Endothelial cell of umbilical vein (primary cell): ENCODE results near the gene FXYD6. TPM values are rescaled to one million over a fixed set of nuclear protein-coding genes. Genes with fewer than 3 reads are reported as not detected.

Experiments
- BruUV-seq: library from RNA; stranded (reverse); fragments of 400-500 nt; replicated peaks from 2 replicates; lab custom pipeline; 2021; lab: Mats Ljungman, UMichigan
- CTCF ChIA-PET: fragments of 300-600, 350-600 bp; sonication (Branson Sonifier 250); formaldehyde crosslinking; loops from one replicate; lab custom pipeline; 2021; ENCODE audit warnings: antibody characterized with exemption, inconsistent platforms; lab: Charles Lee
- POLR2A ChIA-PET: fragments of 300-600, 350-600 bp; sonication (Branson Sonifier 250); formaldehyde crosslinking; loops from one replicate; lab custom pipeline; 2021; ENCODE audit warnings: antibody characterized with exemption, inconsistent platforms; lab: Charles Lee
- DNase-seq: peaks from one replicate; pipeline ENCODE4 v3.0.0-alpha.2; 2011; ENCODE audit warnings: low read depth, low spot score
- FAIRE-seq: peaks from 2 replicates; lab custom pipeline; 2011; peaks lifted over from hg19 to GRCh38; lab: Jason Lieb, UNC
- H2AFZ ChIP-seq: 2 replicates; pipeline ENCODE4 v1.6.0; 2012; ENCODE audit warnings: low read depth, low read length, control low read depth, inconsistent platforms
- H3K27ac ChIP-seq: 2 replicates; pipeline ENCODE4 v1.5.1; 2011; ENCODE audit warnings: low read depth, mild to moderate bottlenecking, control low read depth, low read length, moderate library complexity; ENCODE audit not compliant: insufficient read depth
- H3K27me3 ChIP-seq, 2 experiments: 2 replicates each; pipeline versions ENCODE4 v1.6.0 to v1.6.1; 2011; ENCODE audit warnings: low read length in 2 of 2, mixed read lengths in 1 of 2; ENCODE audit not compliant: control insufficient read depth in 2 of 2, insufficient read depth in 2 of 2
- H3K36me3 ChIP-seq, 2 experiments: 2 replicates in 1 of 2; 3 replicates in 1 of 2; pipeline ENCODE4 v1.5.1; 2011; ENCODE audit warnings: low read length in 2 of 2, mild to moderate bottlenecking in 1 of 2, moderate library complexity in 1 of 2; ENCODE audit not compliant: control insufficient read depth in 2 of 2, insufficient read depth in 2 of 2; ENCODE audit errors: extremely low read depth in 1 of 2
- H3K4me1 ChIP-seq: 3 replicates; pipeline ENCODE4 v1.5.1; 2011; ENCODE audit warnings: mild to moderate bottlenecking, low read length; ENCODE audit not compliant: control insufficient read depth, insufficient read depth; ENCODE audit errors: extremely low read depth
- H3K4me2 ChIP-seq: 2 replicates; pipeline ENCODE4 v1.6.1; 2011; ENCODE audit warnings: low read length, control low read depth, mixed read lengths; ENCODE audit not compliant: insufficient read depth
- H3K4me3 ChIP-seq, 3 experiments: fragments of 200-600 bp in 1 of 3; sonication (generic), shearing (Covaris generic) in 1 of 3; replicated peaks in 1 of 3; 2 replicates each; pipeline ENCODE4 v1.5.1; 2011 to 2016; ENCODE audit warnings: control low read depth in 3 of 3, low read length in 3 of 3, mild to moderate bottlenecking in 2 of 3, inconsistent platforms in 1 of 3, low read depth in 1 of 3, moderate library complexity in 1 of 3; ENCODE audit not compliant: insufficient read depth in 1 of 3
- H3K79me2 ChIP-seq: 2 replicates; pipeline ENCODE4 v1.6.0; 2012; ENCODE audit warnings: low read length, inconsistent platforms; ENCODE audit not compliant: control insufficient read depth, insufficient read depth
- H3K9ac ChIP-seq: replicated peaks from 2 replicates; pipeline ENCODE3; 2011; ENCODE audit warnings: low read length, control low read depth; ENCODE audit not compliant: insufficient read depth; ENCODE audit errors: extremely low read depth
- H3K9me1 ChIP-seq: replicated peaks from 3 replicates; pipeline ENCODE4 v1.6.0; 2011; ENCODE audit warnings: mild to moderate bottlenecking, low read length; ENCODE audit not compliant: control insufficient read depth, insufficient read depth; ENCODE audit errors: extremely low read depth
- H3K9me3 ChIP-seq: replicated peaks from 2 replicates; pipeline ENCODE4 v1.5.1; 2012; ENCODE audit warnings: low read length, inconsistent platforms; ENCODE audit not compliant: control insufficient read depth, insufficient read depth
- H4K20me1 ChIP-seq: replicated peaks from 2 replicates; pipeline ENCODE3; 2011; ENCODE audit warnings: mild to moderate bottlenecking, low read length; ENCODE audit not compliant: control insufficient read depth, insufficient read depth; ENCODE audit errors: extremely low read depth
- CTCF ChIP-seq, 2 donors: IDR thresholded peaks; 1 replicate in 1 of 2; 2 replicates in 1 of 2; pipeline ENCODE4 v1.5.1; 2011; ENCODE audit warnings: low read length in 2 of 2, mild to moderate bottlenecking in 2 of 2, moderate library complexity in 2 of 2, control low read depth in 1 of 2, inconsistent platforms in 1 of 2, low read depth in 1 of 2; ENCODE audit not compliant: insufficient read depth in 1 of 2; ENCODE audit errors: extremely low read depth in 1 of 2
- EZH2 ChIP-seq: IDR thresholded peaks from 2 replicates; pipeline ENCODE4 v1.6.1; 2012; ENCODE audit warnings: borderline replicate concordance, low read depth, mild to moderate bottlenecking, moderate library complexity, low read length, inconsistent platforms; ENCODE audit not compliant: severe bottlenecking
- FOS ChIP-seq: IDR thresholded peaks from 2 replicates; pipeline ENCODE4 v1.6.1; 2011; ENCODE audit warnings: mild to moderate bottlenecking, low read length, moderate library complexity, borderline replicate concordance; ENCODE audit not compliant: insufficient read depth
- GATA2 ChIP-seq: IDR thresholded peaks from 2 replicates; pipeline ENCODE4 v1.7.0; 2011; ENCODE audit warnings: low read depth, mild to moderate bottlenecking, moderate library complexity, mixed read lengths, low read length; ENCODE audit not compliant: insufficient read length, insufficient read depth
- JUN ChIP-seq: IDR thresholded peaks from 2 replicates; pipeline ENCODE4 v1.6.1; 2011; ENCODE audit warnings: borderline replicate concordance, low read depth; ENCODE audit not compliant: insufficient read length, insufficient read depth
- MAX ChIP-seq: IDR thresholded peaks from 2 replicates; pipeline ENCODE4 v1.6.1; 2011; ENCODE audit not compliant: insufficient read depth, insufficient read length
- MYC ChIP-seq: IDR thresholded peaks from one replicate; pipeline ENCODE4 v1.6.1; 2011; ENCODE audit warnings: mild to moderate bottlenecking, low read depth, low read length
- POLR2A ChIP-seq: IDR thresholded peaks from 2 replicates; pipeline ENCODE4 v1.6.1; 2012; ENCODE audit warnings: low read depth, mild to moderate bottlenecking, control low read depth, low read length
- POLR2AphosphoS5 ChIP-seq: IDR thresholded peaks from 2 replicates; pipeline ENCODE4 v1.6.1; 2012; ENCODE audit warnings: low read depth, mild to moderate bottlenecking, control low read depth, low read length, moderate library complexity; ENCODE audit not compliant: insufficient read depth
- dilution Hi-C: fragments of 300-500 bp; cut with MboI; formaldehyde crosslinking; loops from one replicate; pipeline ENCODE4 v1.15.0; 2019; ENCODE audit warnings: low sequenced_read_pairs; ENCODE audit not compliant: extremely low pct_ligation_motif_present
- intact Hi-C: fragments of 100-400 bp; cut with micrococcal nuclease; formaldehyde crosslinking; loops from one replicate; pipeline ENCODE4 v1.10.0; 2022
- polyA plus RNA-seq, 4 experiments: library from polyadenylated mRNA; depleted of rRNA in 3 of 4; stranded (reverse) in 3 of 4; unstranded in 1 of 4; fragments of >200 nt; gene quantifications; 2 replicates each; pipeline versions ENCODE4 v1.2.1 to v1.2.3, GENCODE V29; 2011 to 2012; ENCODE audit warnings: missing spikeins in 1 of 4
- total RNA-seq: library from RNA; stranded (reverse); gene quantifications from 2 replicates; pipeline ENCODE4 v1.2.3, GENCODE V29; 2021

The FXYD6 gene
- total and polyA plus RNA-seq, 2 donors (not counting 3 experiments of a cell fraction or from before 2014, with no cell fraction given), result 1.4 to 8.7 TPM

- Histone ChIP-seq H3K9me1 (no peaks in the 10 kb centered on the region), H4K20me1 (no peaks in the 10 kb centered on the region), H3K4me3 (no peak overlapping the region), H3K9ac (no peak overlapping the region), H3K4me2 (no peak overlapping the region), H2AFZ (no peak overlapping the region), H3K27ac (no peak overlapping the region), H3K36me3 (no peaks in the 10 kb centered on the region), H3K79me2 (no peaks in the 10 kb centered on the region), H3K4me1 (no peaks in the 10 kb centered on the region), H3K9me3 (no peaks in the 10 kb centered on the region), H3K27me3 (peaks cover 3 to 13% of the 10 kb centered on the region in 2 experiments)
- intact Hi-C loops, result no loop called here
- no TSS peak for BruUV-seq
- ChIA-PET CTCF (interaction anchor here (1.1 to 3.9 kb wide), 5 partner anchors 8 to 84 kb away, joined by 3 to 16 read pairs (median 4); no protein-coding TSS in a partner anchor), POLR2A (no interaction called here)
- dilution Hi-C loops, result no loop called here
- no peak for FAIRE-seq
- TF ChIP-seq POLR2A (no peak), MAX (no peak), FOS (no peak), CTCF (IDR thresholded peaks at IDR 0.05; ENCODE audit: extremely low read depth in 1 of 2, insufficient read depth in 1 of 2, low read depth in 1 of 2, low read length in 2 of 2) (no peak), EZH2 (no peak), MYC (no peak), JUN (no peak), GATA2 (no peak), POLR2AphosphoS5 (no peak)
- no peak for DNase-seq
Measured at GRCh38 chr11:117891362-117891761, 14.9 kb upstream of the FXYD6 start.
